GM12873 (cell line): ENCODE results near the gene ATF7.

ENCODE experiments used
- CTCF ChIP-seq: IDR thresholded peaks from 2 replicates; pipeline ENCODE4 v1.5.1; 2012; ENCODE audit warnings: low read depth, mild to moderate bottlenecking, moderate library complexity, low read length, control low read depth; ENCODE audit not compliant: insufficient read depth; ENCODE audit errors: missing control alignments

The ATF7 gene

DNA sequence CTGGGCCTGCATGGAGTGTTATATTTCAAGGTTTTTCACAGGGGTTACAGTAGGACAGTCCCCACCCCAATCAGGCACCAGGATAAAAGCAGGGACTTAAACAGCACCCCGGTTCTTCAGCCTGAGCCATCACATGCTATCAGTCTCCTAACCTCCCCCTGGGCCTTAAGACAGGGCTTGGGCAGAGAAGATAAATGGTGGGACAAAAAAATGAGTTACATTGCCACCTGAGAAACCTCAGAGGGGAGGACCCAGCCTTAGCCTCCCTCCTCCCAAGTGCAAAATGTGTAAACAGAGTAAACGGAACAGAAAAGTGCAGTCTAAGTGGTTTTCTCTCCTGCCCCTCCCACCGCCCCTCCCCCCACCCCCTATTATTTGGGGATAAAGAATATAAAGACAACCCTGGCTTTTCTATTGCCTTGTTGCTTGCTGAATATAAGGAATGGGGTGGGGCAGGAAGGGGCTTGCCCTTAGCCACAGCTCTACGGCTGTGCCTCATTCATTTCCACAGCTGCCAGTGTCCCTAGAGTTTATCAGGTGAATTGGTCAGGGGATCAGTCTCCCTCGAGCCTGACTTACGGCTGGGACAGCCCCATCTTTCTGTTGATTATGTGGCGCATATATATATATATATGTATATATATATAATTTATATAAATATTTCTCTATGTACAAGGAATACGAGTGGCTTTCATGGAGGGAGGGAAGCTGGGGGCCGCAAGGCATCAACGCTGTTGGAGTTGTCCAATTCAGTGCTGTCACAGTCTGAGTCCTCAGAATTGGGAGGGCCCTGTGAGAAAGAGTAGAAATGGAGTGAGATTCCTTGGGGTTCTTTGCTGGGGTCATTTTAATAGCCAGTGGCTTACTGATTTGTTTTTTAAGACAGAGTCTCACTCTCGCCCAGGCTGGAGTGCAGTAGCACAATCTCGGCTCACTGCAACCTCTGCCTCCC is 145.4 kb downstream of the ATF7 start:
- TF ChIP-seq CTCF: no peak

DNA sequence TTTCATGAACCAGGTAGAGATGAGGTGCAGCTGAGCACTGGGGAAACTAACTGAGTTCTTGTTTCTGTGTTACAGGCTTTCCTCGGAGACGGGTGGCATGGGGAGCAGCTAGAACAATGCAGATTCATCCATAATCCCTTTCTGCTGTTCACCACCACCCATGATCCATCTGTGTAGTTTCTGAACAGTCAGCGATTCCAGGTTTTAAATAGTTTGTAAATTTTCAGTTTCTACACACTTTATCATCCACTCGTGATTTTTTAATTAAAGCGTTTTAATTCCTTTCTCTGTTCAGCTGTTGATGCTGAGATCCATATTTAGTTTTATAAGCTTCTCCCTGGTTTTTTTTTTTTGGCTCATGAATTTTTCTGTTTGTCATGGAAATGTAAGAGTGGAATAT is 146.9 kb downstream of the ATF7 start:
- TF ChIP-seq CTCF: no peak

DNA sequence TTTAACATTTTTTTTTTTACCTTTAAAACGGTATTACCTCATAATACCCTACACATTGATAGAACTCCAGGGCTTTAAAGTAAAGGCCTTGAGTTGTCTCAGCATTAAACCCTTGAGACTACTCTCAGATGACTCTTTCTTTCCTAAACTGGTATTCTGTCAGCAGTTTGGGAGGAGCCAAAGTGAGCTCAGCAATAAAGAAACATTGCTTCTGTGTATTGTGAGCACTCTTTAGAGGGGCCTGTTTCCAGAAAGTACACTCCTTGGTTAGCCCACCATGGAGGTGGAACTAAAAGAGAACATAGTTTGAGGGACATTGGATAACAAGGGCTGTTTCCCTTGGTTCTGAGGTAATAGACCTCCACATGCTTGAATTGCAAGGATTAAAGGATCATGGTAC is 147.3 kb downstream of the ATF7 start:
- no peak for TF ChIP-seq CTCF

- peak; percentile 39 for TF ChIP-seq CTCF
Measured at GRCh38 chr12:53476769-53477209, 149.4 kb downstream of the ATF7 start.

GRCh38 chr12:53474819-53475218 is 151.4 kb downstream of the ATF7 start:
- TF ChIP-seq CTCF: no peak

DNA sequence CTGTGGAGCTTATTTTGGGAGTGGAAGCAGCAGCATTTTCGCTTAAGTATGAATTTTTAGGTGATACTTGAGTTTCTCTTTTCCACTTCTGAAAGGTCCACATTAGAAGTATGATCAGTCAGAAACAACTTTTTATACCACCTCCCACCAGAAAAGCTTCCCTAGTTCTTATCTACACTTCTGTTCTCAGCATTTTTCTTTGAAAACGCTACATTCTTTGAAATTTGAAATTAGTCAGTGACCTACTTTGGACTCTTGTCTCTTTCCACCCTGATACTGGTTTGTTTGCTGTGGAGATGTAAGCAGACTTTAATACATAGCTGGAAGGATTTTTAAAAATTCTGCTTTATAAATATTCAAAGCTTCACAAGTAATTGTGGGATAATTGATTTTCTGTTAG is 152.1 kb downstream of the ATF7 start:
- TF ChIP-seq CTCF: no peak

DNA sequence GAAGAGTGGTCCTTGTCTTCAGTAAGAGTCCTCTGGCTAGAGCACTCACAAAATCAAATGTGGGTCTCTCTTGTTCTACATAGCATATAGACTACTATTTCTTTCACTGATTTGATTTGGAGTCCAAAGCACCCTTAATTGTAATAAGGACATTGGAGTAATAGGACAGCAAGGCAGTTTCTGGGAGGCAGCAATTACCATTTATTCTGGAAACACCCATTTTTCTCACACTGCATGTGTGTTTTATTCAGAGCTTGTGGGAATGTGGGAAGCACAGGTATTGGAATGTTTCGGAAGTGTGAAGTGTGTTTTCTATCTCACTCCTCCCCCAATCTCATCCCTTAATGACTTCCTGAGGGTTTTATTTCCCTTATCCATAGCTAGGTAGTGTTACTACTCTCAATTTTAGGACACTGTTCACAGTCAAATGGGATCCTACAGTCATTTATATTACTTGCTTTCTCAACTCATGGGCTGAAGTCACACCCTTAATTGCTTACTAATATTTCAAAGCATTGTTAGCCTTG is 154.1 kb downstream of the ATF7 start:
- TF ChIP-seq CTCF: no peak
